Heart right ventricle (tissue), 16 donors: Measurements from ENCODE around the gene CLDN24. TPM values are rescaled to one million over a fixed set of nuclear protein-coding genes. Genes with fewer than 3 reads are reported as not detected.

Source experiments
- ATAC-seq, 8 donors: fragments of 200-7000 bp; cut with Tn5 transposase; one replicate each; pipeline ENCODE4 v1.9.1; 2020; ENCODE audit warnings: mild to moderate bottlenecking in 8 of 8, moderate library complexity in 8 of 8, moderate number of reproducible peaks in 1 of 8
- DNase-seq, 2 donors: peaks; one replicate each; pipeline ENCODE4 v3.0.0-alpha.2; 2020
- H3K27ac ChIP-seq, 10 donors: fragments of 200-600 bp; sonication (generic) in 2 of 10; one replicate each; pipeline versions ENCODE4 v1.5.0 to v1.8.0; 2020 to 2022; ENCODE audit warnings: mild to moderate bottlenecking in 3 of 10
- H3K27me3 ChIP-seq, 7 donors: fragments of 200-600 bp; one replicate each; pipeline ENCODE4 v1.8.0; 2021 to 2022; ENCODE audit warnings: mild to moderate bottlenecking in 2 of 7
- H3K36me3 ChIP-seq, 9 donors: fragments of 200-600 bp; sonication (generic) in 1 of 9; one replicate each; pipeline versions ENCODE4 v1.5.0 to v1.8.0; 2020 to 2022; ENCODE audit warnings: mild to moderate bottlenecking in 2 of 9
- H3K4me1 ChIP-seq, 9 donors: fragments of 200-600 bp; sonication (generic) in 1 of 9; one replicate each; pipeline versions ENCODE4 v1.5.0 to v1.8.0; 2020 to 2022; ENCODE audit warnings: mild to moderate bottlenecking in 4 of 9
- H3K4me3 ChIP-seq, 10 donors: fragments of 200-600 bp; sonication (generic) in 2 of 10; one replicate each; pipeline versions ENCODE4 v1.5.0 to v1.8.0; 2020 to 2022; ENCODE audit warnings: mild to moderate bottlenecking in 7 of 10, moderate library complexity in 2 of 10
- H3K9me3 ChIP-seq, 11 donors: fragments of 200-600 bp in 10 of 11; sonication (generic) in 2 of 11; one replicate each; pipeline versions ENCODE4 v1.5.0 to v1.8.0; 2013 to 2022; ENCODE audit warnings: mild to moderate bottlenecking in 2 of 11, control low read depth in 1 of 11, moderate library complexity in 1 of 11
- CTCF ChIP-seq, 9 donors: fragments of 200-600 bp; sonication (generic) in 2 of 9; IDR thresholded peaks; one replicate each; pipeline versions ENCODE4 v1.5.0 to v1.8.0; 2021 to 2022; ENCODE audit warnings: antibody characterized with exemption in 9 of 9, mild to moderate bottlenecking in 5 of 9, moderate library complexity in 1 of 9
- WGBS, 2 donors: extraction: QIAGEN DNeasy Blood & Tissue Kit; methylation state at CpG; one replicate each; pipeline ENCODE4 v1.1.7; 2013; ENCODE audit warnings: inconsistent platforms in 1 of 2; 5-methylcytosine and 5-hydroxymethylcytosine counted together
- intact Hi-C, 10 donors: fragments of 100-400 bp; cut with DNase I; formaldehyde crosslinking; loops; one replicate each; pipeline versions ENCODE4 v1.11.1 to v1.14.2; 2022
- polyA plus RNA-seq, 2 donors: library from polyadenylated mRNA; stranded (reverse); fragments of 200-250 nt; gene quantifications; one replicate each; pipeline ENCODE4 v1.2.3, GENCODE V29; 2013
- total RNA-seq, 10 donors: library from RNA; stranded (reverse); fragmentation: NEBNext Ultra II Directional in 3 of 10; extraction: Animal tissue kit (Norgen Biotek cat#: 25700) in 3 of 10; gene quantifications; one replicate each; pipeline versions ENCODE4 v1.2.1 to v1.2.4, GENCODE V29; 2021 to 2023
- donor health status: Arrhythmogenic right ventricular cardiomyopathy.
- donor health status: ischemic (EF 13 %, LVEDD 7.1; RV severe dilation, severe dysfunction).
- donor health status: healthy with polysubstance abuse.
- donor health status: DM: no; HTN: yes; CAD: no.
- donor health status: DM: no; HTN: no; CAD: no.
- donor health status: ischemic (EF 25% LVEDD 6.9; RV normal size, moderate dysfunction).
- donor health status: ischemic (EF 25% LVEDD 5.7; RV mildly dilated, moderate dysfunction).
- donor health status: healthy.
- donor health status: DM: yes; HTN: yes; CAD: no.
- donor health status: Ischemic cardiomyopathy.
- donor health status: ischemic (EF 35%, LVEDD 5.7; RV mildly dilated, moderate dysfunction).
- donor health status: nonischemic (EF 11% LVEDD 7.7; RV severe dilation, severe dysfunction).
- donor health status: DM: yes; HTN: yes; CAD: no.
- donor health status: PGD.
- donor health status: ischemic (EF 29% LVEDD 5.4; RV normal size, mild dysfunction).
- donor health status: nonischemic (EF 23%, LVEDD 6.1; RV moderate dilation, normal function).

The CLDN24 gene
- total and polyA plus RNA-seq, 12 donors, result not detected

- DNase-seq (no peak), ATAC-seq (no peak)
- Histone ChIP-seq H3K27me3 (peaks cover 0 to 19% (median 0%) of the 10 kb centered on the region in 7 donors), H3K27ac (no peak overlapping the region), H3K4me1 (peaks cover 0 to 25% (median 0%) of the 10 kb centered on the region in 9 donors), H3K36me3 (no peaks in the 10 kb centered on the region), H3K9me3 (no peaks in the 10 kb centered on the region), H3K4me3 (no peak overlapping the region)
- intact Hi-C loops, result no loop called here
- WGBS, 2 donors, result 97% methylated on average over 9 of the region's 9 CpGs
- no peak for TF ChIP-seq CTCF (IDR thresholded peaks at IDR 0.05)
Observed at GRCh38 chr4:183349673-183350072, 27.4 kb upstream of the CLDN24 start.

DNA sequence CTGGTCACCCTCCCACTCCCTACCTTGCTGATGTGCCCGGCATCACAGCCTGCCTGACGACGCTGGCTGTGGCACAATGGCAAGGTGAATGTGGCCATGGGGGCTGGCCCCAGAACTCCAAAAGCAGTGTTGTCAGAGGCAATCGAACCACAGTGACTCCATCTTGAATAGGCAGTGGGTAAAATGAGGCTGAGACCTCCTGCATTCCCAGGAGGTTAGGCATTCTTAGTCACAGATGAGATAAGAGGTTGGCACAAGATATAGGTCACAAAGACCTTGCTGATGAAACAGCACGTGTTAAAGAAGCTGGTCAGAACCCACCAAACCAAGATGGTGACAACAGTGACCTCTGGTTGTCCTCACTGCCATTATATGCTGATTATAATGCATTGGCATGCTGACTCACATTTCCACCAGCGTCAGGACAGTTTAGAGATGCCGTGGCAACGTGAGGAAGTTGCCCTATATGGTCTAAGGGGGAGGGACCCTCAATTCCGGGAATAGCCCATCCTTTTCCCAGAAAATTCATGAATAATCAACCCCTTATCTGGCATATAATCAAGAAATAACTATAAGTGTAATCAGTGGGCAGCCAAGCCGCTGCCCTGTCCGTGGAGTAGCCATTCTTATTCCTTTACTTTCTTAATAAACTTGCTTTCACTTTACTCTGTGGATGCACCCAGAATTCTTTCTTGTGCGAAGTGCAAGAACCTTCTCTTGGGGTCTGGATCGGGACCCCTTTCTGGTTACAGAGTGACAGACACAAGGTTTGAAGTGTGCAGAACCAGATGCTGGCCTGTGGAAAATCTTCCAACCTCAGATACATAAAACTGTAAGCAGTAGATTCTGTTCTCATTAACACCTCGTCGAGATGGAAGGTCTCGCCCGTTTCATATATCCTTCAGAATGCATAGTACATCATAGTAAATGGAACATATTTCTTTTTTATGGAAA lies 26.8 kb upstream of the CLDN24 start:
- H3K9me3 ChIP-seq, result no peaks in the 10 kb centered on the region
- H3K4me1 ChIP-seq, result peaks cover 0 to 25% (median 0%) of the 10 kb centered on the region in 9 donors
- no peaks in the 10 kb centered on the region for H3K36me3 ChIP-seq
- ATAC-seq, result peak in 3 of 8 donors; percentile 44 to 73 (median 57)
- intact Hi-C loops, result no loop called here
- H3K27me3 ChIP-seq, result peaks cover 0 to 19% (median 0%) of the 10 kb centered on the region in 7 donors
- TF ChIP-seq CTCF (IDR thresholded peaks at IDR 0.05), result no peak
- no peak for DNase-seq
- 78 to 79% methylated on average over 17 of the region's 17 CpGs for WGBS, 2 donors
- peak overlapping the region in 1 of 10 donors; percentile 73 for H3K27ac ChIP-seq
- no peak overlapping the region for H3K4me3 ChIP-seq

DNA sequence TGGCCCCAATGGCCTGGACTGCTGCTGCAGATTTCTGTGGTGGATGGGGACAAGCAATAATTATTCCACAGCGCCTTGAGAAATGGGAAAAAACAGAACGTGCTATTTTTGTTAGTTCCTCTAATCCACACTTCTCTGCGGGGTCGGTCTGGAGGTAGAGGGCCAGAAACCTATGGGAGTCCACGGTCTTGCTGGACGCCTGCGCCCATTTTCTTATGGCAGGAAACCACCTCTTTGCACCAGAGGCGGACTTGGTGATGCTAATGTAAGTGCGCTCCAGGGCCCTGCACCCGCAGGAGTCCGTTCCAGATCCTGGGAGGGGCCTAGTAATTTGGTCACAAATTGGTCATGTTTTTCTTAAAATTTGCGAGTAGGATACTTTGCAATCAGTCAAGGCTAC lies 25.9 kb upstream of the CLDN24 start:
- ATAC-seq (no peak), DNase-seq (no peak)
- Histone ChIP-seq H3K4me1 (peaks cover 0 to 28% (median 3%) of the 10 kb centered on the region in 9 donors), H3K27ac (peak overlapping the region in 1 of 10 donors; percentile 73), H3K4me3 (no peak overlapping the region), H3K27me3 (peaks cover 0 to 25% (median 7%) of the 10 kb centered on the region in 7 donors), H3K36me3 (no peaks in the 10 kb centered on the region), H3K9me3 (no peaks in the 10 kb centered on the region)
- intact Hi-C loops, result no loop called here
- WGBS, 2 donors, result 88 to 90% methylated on average over 12 of the region's 12 CpGs
- no peak for TF ChIP-seq CTCF (IDR thresholded peaks at IDR 0.05)

- Histone ChIP-seq H3K27me3 (peaks cover 0 to 31% (median 13%) of the 10 kb centered on the region in 7 donors), H3K4me3 (no peak overlapping the region), H3K9me3 (no peaks in the 10 kb centered on the region), H3K36me3 (no peaks in the 10 kb centered on the region), H3K4me1 (peaks cover 0 to 32% (median 8%) of the 10 kb centered on the region in 9 donors), H3K27ac (peak overlapping the region in 1 of 10 donors; percentile 73)
- WGBS, 2 donors, result 86 to 94% methylated on average over 4 of the region's 4 CpGs
- DNase-seq, result no peak
- intact Hi-C loops, result no loop called here
- no peak for ATAC-seq
- no peak for TF ChIP-seq CTCF (IDR thresholded peaks at IDR 0.05)
Observed at GRCh38 chr4:183347566-183347965, 25.3 kb upstream of the CLDN24 start.
